CD4-positive, alpha-beta T cell (primary cell): ENCODE measurements around the gene MSLN. TPM values are rescaled to one million over a fixed set of nuclear protein-coding genes. Genes with fewer than 3 reads are reported as not detected.
"Not testable (repeated sequence)": the region's sequence is repeated elsewhere in the genome, so short reads cannot be mapped to it uniquely, and the experiment has no call there.

Experiments
- ATAC-seq: fragments of 200-7000 bp; cut with Tn5 transposase; one replicate; pipeline ENCODE4 v1.10.0; 2022; ENCODE audit warnings: mild to moderate bottlenecking; ENCODE audit not compliant: poor library complexity
- CTCF ChIA-PET: fragments of 350-600 bp; sonication (Branson Sonifier 250); formaldehyde crosslinking; loops from one replicate; lab custom pipeline; 2021; ENCODE audit warnings: antibody characterized with exemption, inconsistent platforms; lab: Charles Lee
- POLR2A ChIA-PET: fragments of 350-600 bp; sonication (Branson Sonifier 250); formaldehyde crosslinking; loops from one replicate; lab custom pipeline; 2021; ENCODE audit warnings: antibody characterized with exemption, inconsistent platforms; lab: Charles Lee
- DNase-seq, 14 experiments: peaks; one replicate each; pipeline ENCODE4 v3.0.0-alpha.2; 2013 to 2020; ENCODE audit warnings: mixed read lengths in 2 of 14
- H3K27ac ChIP-seq, 2 donors: one replicate each; pipeline versions ENCODE4 v1.5.1 to v1.7.0; 2013; ENCODE audit warnings: low read length in 2 of 2, low read depth in 1 of 2, mild to moderate bottlenecking in 1 of 2
- H3K27me3 ChIP-seq, 2 experiments: 1 replicate in 1 of 2; 2 replicates in 1 of 2; pipeline versions ENCODE4 v1.6.1 to v1.7.0; 2013; ENCODE audit warnings: low read length in 2 of 2, control low read depth in 1 of 2, mild to moderate bottlenecking in 1 of 2, moderate library complexity in 1 of 2; ENCODE audit not compliant: insufficient read depth in 2 of 2, control insufficient read depth in 1 of 2
- H3K36me3 ChIP-seq: one replicate; pipeline ENCODE4 v1.6.1; 2013; ENCODE audit warnings: low read length, control low read depth; ENCODE audit not compliant: insufficient read depth
- H3K4me1 ChIP-seq: one replicate; pipeline ENCODE4 v1.6.1; 2013; ENCODE audit warnings: low read length, control low read depth; ENCODE audit not compliant: insufficient read depth
- H3K4me3 ChIP-seq: one replicate; pipeline ENCODE4 v1.5.1; 2013; ENCODE audit warnings: mild to moderate bottlenecking, low read length, moderate library complexity
- H3K9me3 ChIP-seq, 2 experiments: 1 replicate in 1 of 2; 2 replicates in 1 of 2; pipeline versions ENCODE4 v1.6.1 to v1.7.0; 2013; ENCODE audit warnings: low read length in 2 of 2, mild to moderate bottlenecking in 2 of 2, control low read depth in 1 of 2, moderate library complexity in 1 of 2; ENCODE audit not compliant: control insufficient read depth in 1 of 2, insufficient read depth in 1 of 2
- H3K27ac Mint-ChIP-seq: one replicate; pipeline ENCODE4 v1.8.0; 2020; ENCODE audit warnings: mixed read lengths
- H3K27me3 Mint-ChIP-seq: one replicate; pipeline ENCODE4 v1.8.0; 2021; ENCODE audit warnings: mixed read lengths
- H3K36me3 Mint-ChIP-seq: one replicate; pipeline ENCODE4 v1.8.0; 2021; ENCODE audit warnings: low read depth, mixed read lengths
- H3K4me1 Mint-ChIP-seq: one replicate; pipeline ENCODE4 v1.8.0; 2021; ENCODE audit warnings: low read depth, mixed read lengths
- H3K4me3 Mint-ChIP-seq: one replicate; pipeline ENCODE4 v1.8.0; 2020; ENCODE audit warnings: mild to moderate bottlenecking, mixed read lengths
- H3K9me3 Mint-ChIP-seq: one replicate; pipeline ENCODE4 v1.8.0; 2020; ENCODE audit warnings: mixed read lengths
- intact Hi-C, 2 experiments: fragments of 100-400 bp; cut with DNase I in 1 of 2; cut with micrococcal nuclease in 1 of 2; formaldehyde crosslinking; loops; one replicate each; pipeline versions ENCODE4 v1.15.1 to v1.9.0; 2023 to 2025; cut with DNase I, micrococcal nuclease
- total RNA-seq, 174 experiments: library from RNA in 2 of 174; stranded (reverse) in 2 of 174; gene quantifications; one replicate each; pipeline ENCODE4 v1.2.3 and lab custom pipeline; 2021 to 2026
- TF ChIP-seq, protein P1 (sequence below): fragments of 200-600 bp; IDR thresholded peaks from one replicate; pipeline ENCODE4 v1.8.0; 2022; ENCODE audit warnings: antibody characterized with exemption, mild to moderate bottlenecking

MSLN gene
- total RNA-seq, 2 experiments from 2014 or later = not detected

DNA sequence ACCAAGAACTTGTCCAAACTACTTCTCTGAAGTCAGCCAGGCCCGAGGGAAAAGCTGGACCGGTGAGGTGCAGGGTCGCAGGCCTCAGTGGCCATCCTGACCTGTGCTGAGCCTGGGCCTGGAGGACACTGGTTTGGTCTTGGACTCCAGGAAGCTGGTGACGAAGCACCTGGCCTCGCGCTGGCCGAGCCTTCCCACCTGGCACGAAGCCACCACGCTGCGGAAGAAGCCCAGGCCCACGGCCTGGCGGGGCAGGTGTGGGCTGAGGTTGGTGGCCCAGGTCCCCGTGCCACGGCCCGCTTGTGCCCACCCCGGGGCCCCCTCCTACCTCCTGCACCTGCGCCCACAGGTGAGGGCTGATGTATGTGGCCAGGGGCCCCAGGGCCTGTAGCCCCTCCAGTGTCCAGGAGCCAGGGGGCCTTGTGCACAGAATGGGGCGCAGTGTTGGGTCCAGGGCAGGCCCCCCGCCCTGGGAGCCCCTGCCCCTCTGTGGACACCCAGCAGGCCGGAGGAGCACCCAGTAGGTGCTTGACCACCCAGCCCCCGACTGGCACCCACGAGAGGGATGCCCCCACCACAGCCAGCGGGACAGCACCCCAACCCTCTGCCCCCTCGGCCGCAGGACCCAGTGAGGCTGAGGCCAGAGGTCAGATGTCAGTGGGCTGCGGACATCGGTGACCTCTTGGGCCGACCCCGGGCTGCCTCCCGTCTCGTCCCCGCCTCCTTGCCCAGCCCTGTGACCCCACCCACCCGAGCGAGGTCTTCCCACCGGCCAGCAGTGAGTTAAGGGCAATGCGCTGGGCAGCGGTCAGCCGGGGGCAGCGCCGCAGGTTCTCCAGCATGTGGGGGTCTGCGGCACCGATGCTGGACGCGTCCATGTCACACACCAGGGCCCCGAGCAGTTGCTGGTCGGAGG is 13.8 kb downstream of the MSLN start:
- Mint-ChIP-seq H3K36me3 (no peaks in the 10 kb centered on the region), H3K4me3 (no peak overlapping the region), H3K27ac (no peak overlapping the region), H3K27me3 (peaks cover 5% of the 10 kb centered on the region), H3K9me3 (no peaks in the 10 kb centered on the region), H3K4me1 (no peaks in the 10 kb centered on the region)
- ChIA-PET POLR2A (no interaction called here), CTCF (no interaction called here)
- TF ChIP-seq, protein P1, sequence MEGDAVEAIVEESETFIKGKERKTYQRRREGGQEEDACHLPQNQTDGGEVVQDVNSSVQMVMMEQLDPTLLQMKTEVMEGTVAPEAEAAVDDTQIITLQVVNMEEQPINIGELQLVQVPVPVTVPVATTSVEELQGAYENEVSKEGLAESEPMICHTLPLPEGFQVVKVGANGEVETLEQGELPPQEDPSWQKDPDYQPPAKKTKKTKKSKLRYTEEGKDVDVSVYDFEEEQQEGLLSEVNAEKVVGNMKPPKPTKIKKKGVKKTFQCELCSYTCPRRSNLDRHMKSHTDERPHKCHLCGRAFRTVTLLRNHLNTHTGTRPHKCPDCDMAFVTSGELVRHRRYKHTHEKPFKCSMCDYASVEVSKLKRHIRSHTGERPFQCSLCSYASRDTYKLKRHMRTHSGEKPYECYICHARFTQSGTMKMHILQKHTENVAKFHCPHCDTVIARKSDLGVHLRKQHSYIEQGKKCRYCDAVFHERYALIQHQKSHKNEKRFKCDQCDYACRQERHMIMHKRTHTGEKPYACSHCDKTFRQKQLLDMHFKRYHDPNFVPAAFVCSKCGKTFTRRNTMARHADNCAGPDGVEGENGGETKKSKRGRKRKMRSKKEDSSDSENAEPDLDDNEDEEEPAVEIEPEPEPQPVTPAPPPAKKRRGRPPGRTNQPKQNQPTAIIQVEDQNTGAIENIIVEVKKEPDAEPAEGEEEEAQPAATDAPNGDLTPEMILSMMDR = no peak
- Histone ChIP-seq H3K27ac (no peak overlapping the region), H3K36me3 (no peaks in the 10 kb centered on the region), H3K4me3 (no peak overlapping the region), H3K4me1 (no peaks in the 10 kb centered on the region), H3K9me3 (no peaks in the 10 kb centered on the region), H3K27me3 (peaks cover 0 to 4% of the 10 kb centered on the region in 2 experiments)
- DNase-seq = no peak
- ATAC-seq = no peak
- intact Hi-C loops = no loop called here

DNA sequence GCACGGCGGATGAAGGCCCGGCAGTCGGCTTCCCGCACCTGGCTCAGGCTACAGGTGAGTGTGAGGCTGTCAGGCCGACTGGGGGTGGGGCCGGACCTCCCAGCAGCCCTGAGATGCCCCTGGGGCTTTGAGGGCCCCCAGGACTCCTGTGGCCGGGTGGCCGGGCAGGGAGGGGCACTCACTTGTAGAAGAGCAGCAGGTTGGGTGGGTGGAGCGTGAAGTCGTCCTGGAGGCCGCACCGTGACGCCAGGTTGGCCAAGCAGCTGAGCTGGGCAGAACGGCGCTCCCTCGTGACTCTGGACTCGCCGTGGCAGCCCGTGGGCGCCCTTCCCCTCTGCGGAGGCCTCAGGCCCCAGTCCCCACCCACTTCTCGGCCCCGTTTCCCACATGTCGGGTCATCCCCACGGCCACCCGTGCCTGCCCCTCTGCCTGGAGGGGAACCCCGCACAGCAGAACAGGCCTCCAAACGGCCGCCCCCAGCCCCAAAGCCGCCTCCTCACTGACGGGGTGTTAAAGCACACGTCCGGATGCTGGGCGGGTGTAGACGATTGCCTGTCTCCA is 14.8 kb downstream of the MSLN start:
- H3K36me3 Mint-ChIP-seq = no peaks in the 10 kb centered on the region
- peaks cover 0 to 3% of the 10 kb centered on the region in 2 experiments for H3K27me3 ChIP-seq
- H3K4me3 Mint-ChIP-seq = no peak overlapping the region
- DNase-seq (no peak), ATAC-seq (no peak)
- H3K27ac Mint-ChIP-seq = no peak overlapping the region
- H3K9me3 Mint-ChIP-seq = no peaks in the 10 kb centered on the region
- peaks cover 5% of the 10 kb centered on the region for H3K27me3 Mint-ChIP-seq
- H3K4me1 ChIP-seq = no peaks in the 10 kb centered on the region
- ChIA-PET CTCF (no interaction called here), POLR2A (no interaction called here)
- no peak overlapping the region for H3K27ac ChIP-seq
- H3K36me3 ChIP-seq = no peaks in the 10 kb centered on the region
- TF ChIP-seq, protein P1 = no peak
- intact Hi-C loops = no loop called here
- no peaks in the 10 kb centered on the region for H3K9me3 ChIP-seq
- H3K4me3 ChIP-seq = no peak overlapping the region
- H3K4me1 Mint-ChIP-seq = no peaks in the 10 kb centered on the region

DNA sequence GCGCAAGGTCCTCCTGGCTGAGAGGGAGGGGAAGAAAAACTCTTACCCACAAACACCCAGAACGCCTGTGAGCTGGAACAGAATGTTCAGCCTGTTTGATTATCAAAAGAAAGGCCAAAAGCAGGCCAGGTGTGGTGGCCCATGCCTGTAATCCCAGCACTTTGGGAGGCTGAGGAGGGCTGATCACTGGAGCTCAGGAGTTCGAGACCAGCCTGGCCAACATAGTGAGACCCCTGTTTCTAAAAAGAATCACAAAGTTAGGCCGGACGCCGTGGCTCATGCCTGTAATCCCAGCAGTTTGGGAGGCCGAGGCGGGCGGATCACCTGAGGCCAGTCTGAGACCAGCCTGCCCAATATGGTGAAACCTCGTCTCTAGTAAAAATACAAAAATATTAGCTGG is 15.8 kb downstream of the MSLN start:
- H3K27me3 ChIP-seq, H3K27ac ChIP-seq, POLR2A ChIA-PET, H3K4me3 Mint-ChIP-seq, DNase-seq, H3K27ac Mint-ChIP-seq, H3K36me3 ChIP-seq, H3K27me3 Mint-ChIP-seq, H3K9me3 ChIP-seq, H3K36me3 Mint-ChIP-seq, H3K4me1 ChIP-seq, H3K4me3 ChIP-seq, intact Hi-C loops, H3K9me3 Mint-ChIP-seq, ATAC-seq, CTCF ChIA-PET, H3K4me1 Mint-ChIP-seq: not testable (repeated sequence)
